IMR-90 (cell line): ENCODE measurements around the gene SLC2A6. TPM values are rescaled to one million over a fixed set of nuclear protein-coding genes. Genes with fewer than 3 reads are reported as not detected.
A peak's percentile ranks its signal among the peaks of the same experiment; 100 is the strongest.

Experiments used
- ATAC-seq: fragments of 200-7000 bp; cut with Tn5 transposase; 2 replicates; pipeline ENCODE4 v1.9.1; 2020; ENCODE audit warnings: low read depth, mild to moderate bottlenecking, moderate library complexity
- BruUV-seq: library from RNA; stranded (reverse); fragments of 400-500 nt; replicated peaks from 2 replicates; lab custom pipeline; 2021; lab: Mats Ljungman, UMichigan
- CTCF ChIA-PET: fragments of 300-600 bp; formaldehyde crosslinking; extraction: SDS; loops from one replicate; lab custom pipeline; 2021; ENCODE audit warnings: antibody characterized with exemption; lab: Yijun Ruan, JAX
- POLR2A ChIA-PET: fragments of 300-600 bp; sonication (Branson Sonifier 250); formaldehyde crosslinking; loops from one replicate; lab custom pipeline; 2022; ENCODE audit warnings: antibody characterized with exemption; ENCODE audit not compliant: unreplicated experiment; lab: Charles Lee
- DNase-seq: peaks from one replicate; pipeline ENCODE4 v3.0.0; 2013
- H2AFZ ChIP-seq: replicated peaks from 2 replicates; pipeline ENCODE3; 2013; ENCODE audit warnings: low read length, mild to moderate bottlenecking; ENCODE audit not compliant: poor library complexity
- H2AK5ac ChIP-seq: 2 replicates; pipeline ENCODE4 v1.6.1; 2013; ENCODE audit warnings: low read depth, low read length, inconsistent platforms
- H2AK9ac ChIP-seq: replicated peaks from 2 replicates; pipeline ENCODE3; 2013; ENCODE audit warnings: mild to moderate bottlenecking, low read depth, low read length, moderate library complexity; ENCODE audit not compliant: poor library complexity
- H2BK120ac ChIP-seq: 2 replicates; pipeline ENCODE4 v1.6.1; 2013; ENCODE audit warnings: low read depth, low read length, inconsistent platforms
- H2BK15ac ChIP-seq: 3 replicates; pipeline ENCODE4 v1.6.1; 2013; ENCODE audit warnings: low read depth, low read length, inconsistent platforms
- H2BK20ac ChIP-seq: 2 replicates; pipeline ENCODE4 v1.6.1; 2013; ENCODE audit warnings: low read depth, mild to moderate bottlenecking, inconsistent platforms, low read length, moderate library complexity
- H2BK5ac ChIP-seq: 2 replicates; pipeline ENCODE4 v1.6.1; 2013; ENCODE audit warnings: mild to moderate bottlenecking, low read depth, low read length, inconsistent platforms; ENCODE audit not compliant: poor library complexity, severe bottlenecking
- H3K14ac ChIP-seq: replicated peaks from 2 replicates; pipeline ENCODE4 v1.6.1; 2013; ENCODE audit warnings: low read depth, low read length, inconsistent platforms
- H3K18ac ChIP-seq: 2 replicates; pipeline ENCODE4 v1.6.1; 2013; ENCODE audit warnings: low read depth, low read length, control low read depth
- H3K23ac ChIP-seq: 2 replicates; pipeline ENCODE4 v1.6.1; 2013; ENCODE audit warnings: low read depth, low read length, inconsistent platforms
- H3K27ac ChIP-seq: 2 replicates; pipeline ENCODE4 v1.5.1; 2013; ENCODE audit warnings: mild to moderate bottlenecking, control low read depth, low read length; ENCODE audit not compliant: insufficient read depth
- H3K27me3 ChIP-seq: 2 replicates; pipeline ENCODE4 v1.6.1; 2013; ENCODE audit warnings: low read length; ENCODE audit not compliant: control insufficient read depth, insufficient read depth
- H3K36me3 ChIP-seq: 2 replicates; pipeline ENCODE4 v1.6.1; 2013; ENCODE audit warnings: low read length, mixed read lengths; ENCODE audit not compliant: control insufficient read depth, insufficient read depth
- H3K4ac ChIP-seq: 2 replicates; pipeline ENCODE4 v1.6.1; 2013; ENCODE audit warnings: low read depth, low read length, inconsistent platforms
- H3K4me1 ChIP-seq: 2 replicates; pipeline ENCODE4 v1.6.1; 2013; ENCODE audit warnings: low read length, mixed read lengths; ENCODE audit not compliant: control insufficient read depth, insufficient read depth
- H3K4me2 ChIP-seq: 2 replicates; pipeline ENCODE4 v1.6.1; 2013; ENCODE audit warnings: low read depth, mild to moderate bottlenecking, control low read depth, low read length, moderate library complexity
- H3K4me3 ChIP-seq: 2 replicates; pipeline ENCODE4 v1.5.1; 2013; ENCODE audit warnings: low read depth, mild to moderate bottlenecking, control low read depth, low read length, moderate library complexity; ENCODE audit not compliant: insufficient read depth
- H3K56ac ChIP-seq: 2 replicates; pipeline ENCODE4 v1.6.1; 2013; ENCODE audit warnings: low read length, inconsistent platforms; ENCODE audit not compliant: insufficient read depth; ENCODE audit errors: extremely low read depth
- H3K79me1 ChIP-seq, 2 experiments: 2 replicates each; pipeline ENCODE4 v1.6.1; 2013; ENCODE audit warnings: low read length in 2 of 2, inconsistent platforms in 1 of 2, low read depth in 1 of 2
- H3K9ac ChIP-seq: 2 replicates; pipeline ENCODE4 v1.6.1; 2013; ENCODE audit warnings: low read depth, low read length, control low read depth
- H3K9me1 ChIP-seq: 2 replicates; pipeline ENCODE4 v1.6.1; 2013; ENCODE audit warnings: low read length, inconsistent platforms; ENCODE audit not compliant: insufficient read depth
- H3K9me3 ChIP-seq: 2 replicates; pipeline ENCODE4 v1.6.1; 2013; ENCODE audit warnings: low read length; ENCODE audit not compliant: control insufficient read depth, insufficient read depth
- H4K20me1 ChIP-seq: 2 replicates; pipeline ENCODE4 v1.6.1; 2013; ENCODE audit warnings: low read length, inconsistent platforms; ENCODE audit not compliant: insufficient read depth
- H4K5ac ChIP-seq: 2 replicates; pipeline ENCODE4 v1.6.1; 2013; ENCODE audit warnings: mild to moderate bottlenecking, low read depth, low read length, control low read depth
- H4K8ac ChIP-seq, 2 experiments: 2 replicates each; pipeline ENCODE4 v1.6.1; 2013; ENCODE audit warnings: low read depth in 2 of 2, low read length in 2 of 2, control low read depth in 1 of 2, inconsistent platforms in 1 of 2
- H4K91ac ChIP-seq: 2 replicates; pipeline ENCODE4 v1.6.1; 2013; ENCODE audit warnings: low read depth, low read length, inconsistent platforms; ENCODE audit not compliant: insufficient read depth
- BHLHE40 ChIP-seq: fragments of 150-350 bp; IDR thresholded peaks from 2 replicates; pipeline ENCODE4 v1.6.1; 2016; ENCODE audit warnings: mild to moderate bottlenecking, low read depth, low read length
- FOS ChIP-seq: fragments of 150-350 bp; IDR thresholded peaks from 2 replicates; pipeline ENCODE4 v1.6.1; 2016; ENCODE audit warnings: low read depth, low read length
- SMC3 ChIP-seq: fragments of 150-350 bp; IDR thresholded peaks from 2 replicates; pipeline ENCODE4 v1.6.1; 2016; ENCODE audit warnings: low read depth, mild to moderate bottlenecking, antibody characterized with exemption, low read length, moderate library complexity
- USF2 ChIP-seq: fragments of 150-350 bp; IDR thresholded peaks from 2 replicates; pipeline ENCODE4 v1.6.1; 2017; ENCODE audit warnings: mild to moderate bottlenecking, antibody characterized with exemption, low read length, low read depth
- WGBS, 2 experiments: methylation state at CpG; one replicate each; pipeline versions ENCODE4 v1.1.5 to v1.1.7; 2013; ENCODE audit warnings: missing lambda C conversion rate in 2 of 2; ENCODE audit not compliant: insufficient read length in 1 of 2; ENCODE audit errors: extremely low coverage in 2 of 2; 5-methylcytosine and 5-hydroxymethylcytosine counted together
- dilution Hi-C: fragments of 300-500 bp; cut with HindIII; formaldehyde crosslinking; loops from one replicate; pipeline ENCODE4 v1.14.3; 2018; ENCODE audit warnings: low sequenced_read_pairs; ENCODE audit not compliant: unreplicated experiment
- in situ Hi-C: fragments of 300-500 bp; cut with MboI; formaldehyde crosslinking; loops from 3 replicates; pipeline ENCODE4 v1.14.3; 2019; ENCODE audit warnings: low sequenced_read_pairs, inconsistent platforms, mixed read lengths
- intact Hi-C: fragments of 100-400 bp; cut with micrococcal nuclease; formaldehyde crosslinking; loops from 2 replicates; pipeline ENCODE4 v1.10.0; 2022
- polyA plus RNA-seq, 3 experiments: library from polyadenylated mRNA; depleted of rRNA; stranded (reverse); fragments of >200 nt; gene quantifications; 2 replicates each; pipeline ENCODE4 v1.2.3, GENCODE V29; 2012; ENCODE audit warnings: low replicate concordance in 1 of 3
- total RNA-seq: library from RNA; depleted of rRNA; stranded (reverse); fragments of >200 nt; gene quantifications from 2 replicates; pipeline ENCODE4 v1.2.3, GENCODE V29; 2012

SLC2A6 gene
- total and polyA plus RNA-seq, 2 of the 4 experiments (the other 2 are of a cell fraction) = 2.9 to 8.5 TPM

GRCh38 chr9:133460405-133461175 is 18.3 kb downstream of the SLC2A6 start:
- H3K4ac ChIP-seq = peak overlapping the region; percentile 77
- in situ Hi-C loops (no loop called here), dilution Hi-C loops (no loop called here), intact Hi-C loops (no loop called here)
- no peaks in the 10 kb centered on the region for H4K20me1 ChIP-seq
- peak overlapping the region; percentile 57 to 94; a peak in 3 of 4 replicates for H4K8ac ChIP-seq
- H4K5ac ChIP-seq = peak overlapping the region; percentile 28
- peak overlapping the region; percentile 34 for H3K9ac ChIP-seq
- H2BK20ac ChIP-seq = no peak overlapping the region
- no peak overlapping the region for H3K56ac ChIP-seq
- H3K79me1 ChIP-seq = peaks cover 0 to 6% of the 10 kb centered on the region in 2 experiments; a peak in 3 of 4 replicates
- no peak overlapping the region; the same call in 1 of the 2 replicates for H3K27ac ChIP-seq
- peak overlapping the region; percentile 91 for H2AK5ac ChIP-seq
- no peak overlapping the region for H2BK5ac ChIP-seq
- peak overlapping the region; percentile 9; the same call in 2 of the 3 replicates for H2BK15ac ChIP-seq
- H2AK9ac ChIP-seq = peak overlapping the region; percentile 95
- H3K9me1 ChIP-seq = 0 out of 2 replicates have a peak, but pooled peaks cover 4% of the 10 kb centered on the region
- H2BK120ac ChIP-seq = no peak overlapping the region
- DNase-seq = no peak
- H3K4me2 ChIP-seq = peak overlapping the region; percentile 81
- POLR2A ChIA-PET = no interaction called here
- peaks cover 7% of the 10 kb centered on the region; the same call in 1 of the 2 replicates for H3K4me1 ChIP-seq
- no peaks in the 10 kb centered on the region for H3K9me3 ChIP-seq
- peak overlapping the region; percentile 54; the same call in 1 of the 2 replicates for H3K14ac ChIP-seq
- peak overlapping the region; percentile 87; the same call in 1 of the 2 replicates for H3K23ac ChIP-seq
- CTCF ChIA-PET = no interaction called here
- H4K91ac ChIP-seq = peak overlapping the region; percentile 70
- H3K4me3 ChIP-seq = peak overlapping the region; percentile 73
- no peak for TF ChIP-seq FOS
- TF ChIP-seq SMC3 = no peak
- TF ChIP-seq BHLHE40 = peak; percentile 59; the same call in 1 of the 2 replicates
- peak; percentile 61; the same call in 1 of the 2 replicates for TF ChIP-seq USF2
- H3K36me3 ChIP-seq = peaks cover 5% of the 10 kb centered on the region
- no TSS peak for BruUV-seq
- ATAC-seq = peak; percentile 31
- H2AFZ ChIP-seq = peak overlapping the region; percentile 100
- H3K18ac ChIP-seq = peak overlapping the region; percentile 22; the same call in 1 of the 2 replicates
- no peaks in the 10 kb centered on the region for H3K27me3 ChIP-seq
- 15% methylated on average over 4 of the region's 30 CpGs; no CpG with 5 or more reads in 1 of the 2 experiments for WGBS, 2 experiments
